Fibroblast of lung (primary cell): Measurements from ENCODE around the gene UBL4A.

ENCODE experiments used
- CTCF ChIP-seq, 2 donors: IDR thresholded peaks in 1 of 2; conservative IDR thresholded peaks in 1 of 2; 1 replicate in 1 of 2; 2 replicates in 1 of 2; pipeline ENCODE4 v1.5.1; 2011 to 2012; ENCODE audit warnings: low read length in 2 of 2, control low read depth in 1 of 2, inconsistent platforms in 1 of 2, low read depth in 1 of 2, mild to moderate bottlenecking in 1 of 2
- EZH2 ChIP-seq: IDR thresholded peaks from 2 replicates; pipeline ENCODE4 v1.5.1; 2012; ENCODE audit warnings: low read length, control low read depth, mild to moderate bottlenecking; ENCODE audit errors: missing control alignments

GRCh38 chrX:154502098-154502497 is 15.7 kb upstream of the UBL4A start:
- TF ChIP-seq CTCF (conservative IDR thresholded peaks at IDR 0.05 in 1 of 2, IDR thresholded peaks at IDR 0.05 in 1 of 2; ENCODE audit: low read depth in 1 of 2, low read length in 2 of 2) (no peak), EZH2 (no peak)
